Subcutaneous abdominal adipose tissue (tissue), 5 donors: Measurements from ENCODE around the gene TRABD2B.

Source experiments
- H3K27ac ChIP-seq: one replicate; pipeline ENCODE4 v1.7.0; 2013; ENCODE audit warnings: low read depth, mild to moderate bottlenecking, inconsistent platforms, low read length, moderate library complexity
- H3K27me3 ChIP-seq, 5 donors: one replicate each; pipeline ENCODE4 v1.7.0; 2013; ENCODE audit warnings: low read length in 5 of 5, inconsistent platforms in 1 of 5; ENCODE audit not compliant: control insufficient read depth in 5 of 5, insufficient read depth in 4 of 5
- H3K36me3 ChIP-seq, 5 donors: one replicate each; pipeline ENCODE4 v1.7.0; 2013; ENCODE audit warnings: low read length in 5 of 5; ENCODE audit not compliant: control insufficient read depth in 5 of 5, insufficient read depth in 5 of 5
- H3K4me1 ChIP-seq, 5 donors: one replicate each; pipeline ENCODE4 v1.7.0; 2013; ENCODE audit warnings: low read length in 5 of 5, mild to moderate bottlenecking in 3 of 5, moderate library complexity in 1 of 5; ENCODE audit not compliant: control insufficient read depth in 5 of 5, insufficient read depth in 5 of 5
- H3K4me3 ChIP-seq, 5 donors: one replicate each; pipeline ENCODE4 v1.7.0; 2013; ENCODE audit warnings: low read length in 5 of 5, low read depth in 1 of 5
- H3K9ac ChIP-seq, 5 donors: one replicate each; pipeline ENCODE4 v1.7.0; 2013; ENCODE audit warnings: low read length in 5 of 5, mild to moderate bottlenecking in 4 of 5, moderate library complexity in 3 of 5
- H3K9me3 ChIP-seq, 5 donors: one replicate each; pipeline ENCODE4 v1.7.0; 2013; ENCODE audit warnings: low read length in 5 of 5; ENCODE audit not compliant: control insufficient read depth in 5 of 5
- donor health status: healthy.
- donor health status: healthy.
- donor health status: healthy.
- donor health status: healthy.
- donor health status: healthy.

The TRABD2B gene

GRCh38 chr1:47875831-47876586 is 121.2 kb downstream of the TRABD2B start:
- Histone ChIP-seq H3K9me3 (no peaks in the 10 kb centered on the region), H3K36me3 (no peaks in the 10 kb centered on the region), H3K9ac (no peak overlapping the region), H3K27ac (no peak overlapping the region), H3K27me3 (peaks cover 0 to 2% (median 0%) of the 10 kb centered on the region in 5 donors), H3K4me1 (peaks cover 0 to 1% (median 0%) of the 10 kb centered on the region in 5 donors), H3K4me3 (no peak overlapping the region)

- Histone ChIP-seq H3K27ac (no peak overlapping the region), H3K36me3 (no peaks in the 10 kb centered on the region), H3K4me1 (peaks cover 0 to 1% (median 0%) of the 10 kb centered on the region in 5 donors), H3K27me3 (peaks cover 0 to 2% (median 0%) of the 10 kb centered on the region in 5 donors), H3K9me3 (no peaks in the 10 kb centered on the region), H3K9ac (no peak overlapping the region), H3K4me3 (no peak overlapping the region)
Observed at GRCh38 chr1:47875036-47875435, 122.1 kb downstream of the TRABD2B start.

GRCh38 chr1:47873337-47873736 is 123.8 kb downstream of the TRABD2B start:
- no peaks in the 10 kb centered on the region for H3K36me3 ChIP-seq
- peaks cover 0 to 2% (median 0%) of the 10 kb centered on the region in 5 donors for H3K27me3 ChIP-seq
- H3K4me1 ChIP-seq: peaks cover 0 to 1% (median 0%) of the 10 kb centered on the region in 5 donors
- no peak overlapping the region for H3K27ac ChIP-seq
- H3K9me3 ChIP-seq: no peaks in the 10 kb centered on the region
- H3K4me3 ChIP-seq: no peak overlapping the region
- H3K9ac ChIP-seq: no peak overlapping the region

GRCh38 chr1:47872886-47873285 is 124.3 kb downstream of the TRABD2B start:
- no peak overlapping the region for H3K4me3 ChIP-seq
- H3K4me1 ChIP-seq: peaks cover 0 to 1% (median 0%) of the 10 kb centered on the region in 5 donors
- H3K27me3 ChIP-seq: peaks cover 0 to 2% (median 0%) of the 10 kb centered on the region in 5 donors
- H3K27ac ChIP-seq: no peak overlapping the region
- H3K36me3 ChIP-seq: no peaks in the 10 kb centered on the region
- no peak overlapping the region for H3K9ac ChIP-seq
- no peaks in the 10 kb centered on the region for H3K9me3 ChIP-seq

- H3K4me1 ChIP-seq: peaks cover 0 to 1% (median 0%) of the 10 kb centered on the region in 5 donors
- H3K4me3 ChIP-seq: no peak overlapping the region
- no peaks in the 10 kb centered on the region for H3K36me3 ChIP-seq
- H3K9me3 ChIP-seq: no peaks in the 10 kb centered on the region
- H3K27ac ChIP-seq: no peak overlapping the region
- H3K9ac ChIP-seq: no peak overlapping the region
- peaks cover 0 to 2% (median 0%) of the 10 kb centered on the region in 5 donors for H3K27me3 ChIP-seq
Observed at GRCh38 chr1:47871799-47872353, 125.3 kb downstream of the TRABD2B start.

GRCh38 chr1:47870946-47871676 is 126.1 kb downstream of the TRABD2B start:
- Histone ChIP-seq H3K9me3 (no peaks in the 10 kb centered on the region), H3K4me3 (no peak overlapping the region), H3K4me1 (peaks cover 0 to under 1% (median 0%) of the 10 kb centered on the region in 5 donors), H3K27ac (no peak overlapping the region), H3K36me3 (no peaks in the 10 kb centered on the region), H3K9ac (no peak overlapping the region), H3K27me3 (peaks cover 0 to 2% (median 0%) of the 10 kb centered on the region in 5 donors)

GRCh38 chr1:47870480-47870879 is 126.7 kb downstream of the TRABD2B start:
- Histone ChIP-seq H3K27ac (no peak overlapping the region), H3K4me1 (no peaks in the 10 kb centered on the region), H3K4me3 (no peak overlapping the region), H3K9me3 (no peaks in the 10 kb centered on the region), H3K36me3 (no peaks in the 10 kb centered on the region), H3K9ac (no peak overlapping the region), H3K27me3 (peaks cover 0 to 2% (median 0%) of the 10 kb centered on the region in 5 donors)

- H3K9ac ChIP-seq: no peak overlapping the region
- no peak overlapping the region for H3K4me3 ChIP-seq
- H3K36me3 ChIP-seq: no peaks in the 10 kb centered on the region
- H3K4me1 ChIP-seq: no peaks in the 10 kb centered on the region
- no peaks in the 10 kb centered on the region for H3K9me3 ChIP-seq
- H3K27me3 ChIP-seq: no peaks in the 10 kb centered on the region
- H3K27ac ChIP-seq: no peak overlapping the region
Observed at GRCh38 chr1:47868348-47868676, 128.9 kb downstream of the TRABD2B start.

GRCh38 chr1:47867438-47868347 is 129.5 kb downstream of the TRABD2B start:
- Histone ChIP-seq H3K27ac (no peak overlapping the region), H3K4me3 (no peak overlapping the region), H3K36me3 (no peaks in the 10 kb centered on the region)

More at GRCh38 chr1:47867438-47868347, 129.5 kb downstream of the TRABD2B start:
- H3K4me1 ChIP-seq: no peaks in the 10 kb centered on the region
- H3K27me3 ChIP-seq: no peaks in the 10 kb centered on the region
- no peak overlapping the region for H3K9ac ChIP-seq
- H3K9me3 ChIP-seq: no peaks in the 10 kb centered on the region
